GM18505 (cell line): ENCODE data around the gene TRMT1.

Experiments
- ATAC-seq: cut with Tn5 transposase; IDR thresholded peaks from one replicate; pipeline ENCODE4 v1.9.1; 2021; ENCODE audit not compliant: unreplicated experiment
- POLR2A ChIP-seq: IDR thresholded peaks from 4 replicates; pipeline ENCODE4 v1.6.1; 2011; ENCODE audit warnings: borderline replicate concordance; ENCODE audit not compliant: insufficient read depth, insufficient read length; ENCODE audit errors: extremely low read depth

TRMT1 gene

GRCh38 chr19:13089857-13090507 lies 26.6 kb downstream of the TRMT1 start:
- no peak for TF ChIP-seq POLR2A
- ATAC-seq = no peak

GRCh38 chr19:13089139-13089856 lies 27.2 kb downstream of the TRMT1 start:
- TF ChIP-seq POLR2A = no peak
- ATAC-seq = no peak

GRCh38 chr19:13087795-13088537 lies 28.6 kb downstream of the TRMT1 start:
- no peak for ATAC-seq
- TF ChIP-seq POLR2A = no peak

- no peak for ATAC-seq
- no peak for TF ChIP-seq POLR2A
Measured at GRCh38 chr19:13087295-13087694, 29.2 kb downstream of the TRMT1 start.

- no peak for TF ChIP-seq POLR2A
- no peak for ATAC-seq
Measured at GRCh38 chr19:13086341-13086740, 30.2 kb downstream of the TRMT1 start.

- TF ChIP-seq POLR2A = no peak
- no peak for ATAC-seq
Measured at GRCh38 chr19:13085666-13086065, 30.9 kb downstream of the TRMT1 start.

GRCh38 chr19:13083627-13084026 lies 32.9 kb downstream of the TRMT1 start:
- TF ChIP-seq POLR2A = no peak
- ATAC-seq = no peak

GRCh38 chr19:13083008-13083404 lies 33.5 kb downstream of the TRMT1 start:
- TF ChIP-seq POLR2A = no peak
- ATAC-seq = no peak

- no peak for ATAC-seq
- TF ChIP-seq POLR2A = no peak
Measured at GRCh38 chr19:13082192-13083007, 34.1 kb downstream of the TRMT1 start.

GRCh38 chr19:13079542-13079986 lies 37.0 kb downstream of the TRMT1 start:
- no peak for TF ChIP-seq POLR2A
- no peak for ATAC-seq

- ATAC-seq = no peak
- TF ChIP-seq POLR2A = no peak
Measured at GRCh38 chr19:13078897-13079541, 37.5 kb downstream of the TRMT1 start.

- no peak for ATAC-seq
- TF ChIP-seq POLR2A = no peak
Measured at GRCh38 chr19:13078381-13078780, 38.2 kb downstream of the TRMT1 start.
